ENCODE measurements around the gene HACD3. TPM values are rescaled to one million over a fixed set of nuclear protein-coding genes. Genes with fewer than 3 reads are reported as not detected.
"Not testable (repeated sequence)": the region's sequence is repeated elsewhere in the genome, so short reads cannot be mapped to it uniquely, and the experiment has no call there.

Gene HACD3
- total and polyA plus RNA-seq, 2 experiments from 2014 or later, result 127 to 171 TPM

- no peak overlapping the region for H3K27ac ChIP-seq
- H3K4me2 ChIP-seq, result no peak overlapping the region
- no peaks in the 10 kb centered on the region for H3K4me1 ChIP-seq (ENCODE audit: insufficient read depth)
- H3K27me3 ChIP-seq, result no peaks in the 10 kb centered on the region
- no peaks in the 10 kb centered on the region for H3K36me3 ChIP-seq (replicated peaks; ENCODE audit: insufficient read depth, low read depth)
- H3K9me3 ChIP-seq (ENCODE audit: low read depth), result no peaks in the 10 kb centered on the region
- H3K79me2 ChIP-seq, result peaks cover 93% of the 10 kb centered on the region
- H2AFZ ChIP-seq, result no peak overlapping the region
- H3K4me3 ChIP-seq, result no peak overlapping the region
- no peak for DNase-seq (ENCODE audit: low spot score)
- TF ChIP-seq EZH2phosphoT487 (IDR thresholded peaks at IDR 0.05; ENCODE audit: low read depth, severe bottlenecking, unreplicated experiment) (no peak), CTCF (IDR thresholded peaks at IDR 0.05; ENCODE audit: poor library complexity) (no peak), EZH2 (IDR thresholded peaks at IDR 0.05; ENCODE audit: borderline replicate concordance) (no peak)
- peaks cover 50% of the 10 kb centered on the region for H4K20me1 ChIP-seq (ENCODE audit: insufficient read depth, poor library complexity, severe bottlenecking)
- H3K9me2 ChIP-seq (replicated peaks; ENCODE audit: insufficient read depth), result no peaks in the 10 kb centered on the region
Measured at GRCh38 chr15:65547841-65548240, 17.6 kb downstream of the HACD3 start.

- H3K4me1 ChIP-seq (ENCODE audit: insufficient read depth); H3K9me3 ChIP-seq (ENCODE audit: low read depth); H2AFZ ChIP-seq; DNase-seq (ENCODE audit: low spot score); H3K4me3 ChIP-seq; H3K27me3 ChIP-seq; H3K36me3 ChIP-seq (replicated peaks; ENCODE audit: insufficient read depth, low read depth); H3K4me2 ChIP-seq; H3K27ac ChIP-seq; H3K9me2 ChIP-seq (replicated peaks; ENCODE audit: insufficient read depth): not testable (repeated sequence)
- Histone ChIP-seq H3K79me2 (peaks cover 93% of the 10 kb centered on the region), H4K20me1 (ENCODE audit: insufficient read depth, poor library complexity, severe bottlenecking) (peaks cover 47% of the 10 kb centered on the region)
- 99% methylated on average over 8 of the region's 9 CpGs for WGBS (ENCODE audit: low lambda C conversion rate, missing lambda C conversion rate)
Measured at GRCh38 chr15:65549288-65549687, 19.0 kb downstream of the HACD3 start.

GRCh38 chr15:65550681-65551098 lies 20.4 kb downstream of the HACD3 start:
- DNase-seq (ENCODE audit: low spot score), result peak; percentile 23
- Histone ChIP-seq H3K9me2 (replicated peaks; ENCODE audit: insufficient read depth) (no peaks in the 10 kb centered on the region), H3K9me3 (ENCODE audit: low read depth) (no peaks in the 10 kb centered on the region), H3K36me3 (replicated peaks; ENCODE audit: insufficient read depth, low read depth) (no peaks in the 10 kb centered on the region), H3K4me2 (peak overlapping the region; percentile 14), H2AFZ (no peak overlapping the region), H4K20me1 (ENCODE audit: insufficient read depth, poor library complexity, severe bottlenecking) (peaks cover 39% of the 10 kb centered on the region), H3K27me3 (no peaks in the 10 kb centered on the region), H3K4me1 (ENCODE audit: insufficient read depth) (no peaks in the 10 kb centered on the region), H3K4me3 (no peak overlapping the region), H3K27ac (peak overlapping the region; percentile 41), H3K79me2 (peaks cover 90% of the 10 kb centered on the region)
- WGBS (ENCODE audit: low lambda C conversion rate, missing lambda C conversion rate), result 65% methylated on average over 3 of the region's 3 CpGs
- TF ChIP-seq CTCF (IDR thresholded peaks at IDR 0.05; ENCODE audit: poor library complexity), result no peak
- no peak for TF ChIP-seq EZH2phosphoT487 (IDR thresholded peaks at IDR 0.05; ENCODE audit: low read depth, severe bottlenecking, unreplicated experiment)
- no peak for TF ChIP-seq EZH2 (IDR thresholded peaks at IDR 0.05; ENCODE audit: borderline replicate concordance)

GRCh38 chr15:65551183-65551582 lies 20.9 kb downstream of the HACD3 start:
- DNase-seq (ENCODE audit: low spot score), result no peak
- 82% methylated on average over 2 of the region's 2 CpGs for WGBS (ENCODE audit: low lambda C conversion rate, missing lambda C conversion rate)

GRCh38 chr15:65552851-65553250 lies 22.6 kb downstream of the HACD3 start:
- not testable (repeated sequence) for H3K27ac ChIP-seq; H3K9me3 ChIP-seq (ENCODE audit: low read depth); H3K4me2 ChIP-seq; H3K9me2 ChIP-seq (replicated peaks; ENCODE audit: insufficient read depth); H3K4me1 ChIP-seq (ENCODE audit: insufficient read depth); H3K27me3 ChIP-seq; H2AFZ ChIP-seq; H3K4me3 ChIP-seq; DNase-seq (ENCODE audit: low spot score); H3K36me3 ChIP-seq (replicated peaks; ENCODE audit: insufficient read depth, low read depth)
- peaks cover 29% of the 10 kb centered on the region for H4K20me1 ChIP-seq (ENCODE audit: insufficient read depth, poor library complexity, severe bottlenecking)
- WGBS (ENCODE audit: low lambda C conversion rate, missing lambda C conversion rate), result 99% methylated on average over 5 of the region's 6 CpGs
- H3K79me2 ChIP-seq, result peaks cover 74% of the 10 kb centered on the region

More at GRCh38 chr15:65551183-65551582, 20.9 kb downstream of the HACD3 start:
- Histone ChIP-seq H3K9me3 (ENCODE audit: low read depth) (no peaks in the 10 kb centered on the region), H3K27ac (peak overlapping the region; percentile 41), H3K4me2 (peak overlapping the region; percentile 14), H3K27me3 (no peaks in the 10 kb centered on the region), H2AFZ (no peak overlapping the region), H4K20me1 (ENCODE audit: insufficient read depth, poor library complexity, severe bottlenecking) (peaks cover 35% of the 10 kb centered on the region), H3K4me3 (no peak overlapping the region), H3K79me2 (peaks cover 87% of the 10 kb centered on the region), H3K36me3 (replicated peaks; ENCODE audit: insufficient read depth, low read depth) (no peaks in the 10 kb centered on the region), H3K4me1 (ENCODE audit: insufficient read depth) (no peaks in the 10 kb centered on the region), H3K9me2 (replicated peaks; ENCODE audit: insufficient read depth) (no peaks in the 10 kb centered on the region)
- TF ChIP-seq EZH2phosphoT487 (IDR thresholded peaks at IDR 0.05; ENCODE audit: low read depth, severe bottlenecking, unreplicated experiment), result no peak
- TF ChIP-seq EZH2 (IDR thresholded peaks at IDR 0.05; ENCODE audit: borderline replicate concordance), result no peak
- TF ChIP-seq CTCF (IDR thresholded peaks at IDR 0.05; ENCODE audit: poor library complexity), result no peak
